ENCODE results near the gene NLRC5.

NLRC5 gene

GRCh38 chr16:56988948-56989945 is at the start of gene NLRC5:
TSS of gene NLRC5 (plus strand) at chr16:56989557. CDS start at chr16:57020713, 31,156 bp downstream.
- DNase-seq: peak; percentile 96

- DNase-seq: peak; percentile 41
Observed at GRCh38 chr16:56939801-56940200, 49.6 kb upstream of the NLRC5 start.

GRCh38 chr16:56941092-56941491 is 48.3 kb upstream of the NLRC5 start:
- DNase-seq: no peak

GRCh38 chr16:56941856-56942331 is 47.5 kb upstream of the NLRC5 start:
- no peak for DNase-seq

GRCh38 chr16:56943761-56944375 is 45.5 kb upstream of the NLRC5 start:
- no peak for DNase-seq

GRCh38 chr16:56944954-56945839 is 44.2 kb upstream of the NLRC5 start:
- DNase-seq: peak; percentile 57

GRCh38 chr16:56945847-56946527 is 43.4 kb upstream of the NLRC5 start:
- no peak for DNase-seq

- DNase-seq: peak; percentile 31
Observed at GRCh38 chr16:56946767-56947603, 42.4 kb upstream of the NLRC5 start.

- DNase-seq: no peak
Observed at GRCh38 chr16:56947604-56947995, 41.8 kb upstream of the NLRC5 start.

GRCh38 chr16:56948234-56948633 is 41.1 kb upstream of the NLRC5 start:
- DNase-seq: no peak

- no peak for DNase-seq
Observed at GRCh38 chr16:56950051-56950450, 39.3 kb upstream of the NLRC5 start.

GRCh38 chr16:56950455-56950854 is 38.9 kb upstream of the NLRC5 start:
- no peak for DNase-seq

- peak; percentile 83 for DNase-seq
Observed at GRCh38 chr16:56950881-56951771, 38.2 kb upstream of the NLRC5 start.

- DNase-seq: no peak
Observed at GRCh38 chr16:56953006-56953405, 36.4 kb upstream of the NLRC5 start.

GRCh38 chr16:56956076-56956475 is 33.3 kb upstream of the NLRC5 start:
- DNase-seq: no peak

- DNase-seq: no peak
Observed at GRCh38 chr16:56956756-56957155, 32.6 kb upstream of the NLRC5 start.

GRCh38 chr16:56960681-56961281 is 28.6 kb upstream of the NLRC5 start:
- DNase-seq: no peak

- DNase-seq: no peak
Observed at GRCh38 chr16:56961386-56961785, 28.0 kb upstream of the NLRC5 start.

- DNase-seq: no peak
Observed at GRCh38 chr16:56961851-56962281, 27.5 kb upstream of the NLRC5 start, which contains the start of gene CETP. TSS of gene CETP (plus strand) at chr16:56961950. CDS start at chr16:56961980, 30 bp downstream.

Measured in DMS53 (cell line).